Measurements from ENCODE around the gene ARID4B.

DNA sequence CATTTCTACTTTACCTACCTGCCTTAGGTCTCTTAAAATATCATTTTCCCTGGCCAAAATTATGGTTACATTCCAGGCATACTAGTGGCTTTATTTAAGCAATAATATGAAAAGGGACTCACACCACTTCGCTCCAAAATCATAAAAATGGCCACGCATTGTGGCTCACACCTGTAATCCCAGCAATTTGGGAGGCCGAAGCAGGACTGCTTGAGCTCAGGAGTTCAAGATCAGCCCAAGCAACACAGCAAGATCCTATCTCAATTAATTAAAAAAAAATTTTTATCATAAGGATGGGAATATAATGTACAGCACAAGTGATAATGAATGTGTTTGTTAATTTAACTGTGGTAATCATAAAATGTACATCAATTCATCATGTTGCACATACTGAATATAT lies 65.4 kb downstream of the ARID4B start:
- TF ChIP-seq, protein P1, sequence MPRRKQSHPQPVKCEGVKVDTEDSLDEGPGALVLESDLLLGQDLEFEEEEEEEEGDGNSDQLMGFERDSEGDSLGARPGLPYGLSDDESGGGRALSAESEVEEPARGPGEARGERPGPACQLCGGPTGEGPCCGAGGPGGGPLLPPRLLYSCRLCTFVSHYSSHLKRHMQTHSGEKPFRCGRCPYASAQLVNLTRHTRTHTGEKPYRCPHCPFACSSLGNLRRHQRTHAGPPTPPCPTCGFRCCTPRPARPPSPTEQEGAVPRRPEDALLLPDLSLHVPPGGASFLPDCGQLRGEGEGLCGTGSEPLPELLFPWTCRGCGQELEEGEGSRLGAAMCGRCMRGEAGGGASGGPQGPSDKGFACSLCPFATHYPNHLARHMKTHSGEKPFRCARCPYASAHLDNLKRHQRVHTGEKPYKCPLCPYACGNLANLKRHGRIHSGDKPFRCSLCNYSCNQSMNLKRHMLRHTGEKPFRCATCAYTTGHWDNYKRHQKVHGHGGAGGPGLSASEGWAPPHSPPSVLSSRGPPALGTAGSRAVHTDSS (tag by site-specific recombination; IDR thresholded peaks at IDR 0.05) = no peak
- TF ChIP-seq, protein P2, sequence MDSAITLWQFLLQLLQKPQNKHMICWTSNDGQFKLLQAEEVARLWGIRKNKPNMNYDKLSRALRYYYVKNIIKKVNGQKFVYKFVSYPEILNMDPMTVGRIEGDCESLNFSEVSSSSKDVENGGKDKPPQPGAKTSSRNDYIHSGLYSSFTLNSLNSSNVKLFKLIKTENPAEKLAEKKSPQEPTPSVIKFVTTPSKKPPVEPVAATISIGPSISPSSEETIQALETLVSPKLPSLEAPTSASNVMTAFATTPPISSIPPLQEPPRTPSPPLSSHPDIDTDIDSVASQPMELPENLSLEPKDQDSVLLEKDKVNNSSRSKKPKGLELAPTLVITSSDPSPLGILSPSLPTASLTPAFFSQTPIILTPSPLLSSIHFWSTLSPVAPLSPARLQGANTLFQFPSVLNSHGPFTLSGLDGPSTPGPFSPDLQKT (IDR thresholded peaks at IDR 0.05; ENCODE audit: borderline replicate concordance, low read depth, low read length) = no peak
